Retinal pigment epithelial cell (primary cell): ENCODE measurements around the gene ATF1.

Experiments
- DNase-seq: peaks from one replicate; pipeline ENCODE4 v3.0.0-alpha.2; 2010; ENCODE audit warnings: low read depth
- H3K4me3 ChIP-seq: 2 replicates; pipeline ENCODE4 v1.5.1; 2011; ENCODE audit warnings: mild to moderate bottlenecking, low read length, control low read depth, moderate library complexity
- CTCF ChIP-seq: conservative IDR thresholded peaks from 2 replicates; pipeline ENCODE4 v1.5.1; 2011; ENCODE audit warnings: low read depth, low read length, control low read depth, inconsistent platforms

The ATF1 gene

GRCh38 chr12:50725011-50725942 lies 38.6 kb upstream of the ATF1 start:
- no peak for TF ChIP-seq CTCF

DNA sequence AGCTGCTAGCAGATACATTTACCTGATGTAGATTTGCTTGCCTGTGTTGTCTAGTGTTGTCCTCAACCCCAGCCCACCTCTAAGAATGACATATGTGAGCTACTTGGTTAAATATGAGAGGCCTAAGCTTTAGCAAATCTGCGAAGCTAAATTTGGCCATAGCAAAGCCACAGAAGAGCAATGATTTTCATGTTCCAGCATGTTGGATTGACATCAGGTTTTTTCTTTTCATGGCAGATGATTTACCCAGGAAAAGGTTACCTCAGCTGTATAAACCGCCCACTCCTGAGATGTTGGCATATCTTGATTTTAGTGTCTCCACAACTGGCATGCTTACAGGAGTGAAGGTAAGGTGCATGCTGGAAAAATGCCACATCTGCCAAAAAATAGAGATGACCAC lies 36.4 kb upstream of the ATF1 start:
- H3K4me3 ChIP-seq, result no peak overlapping the region
- DNase-seq, result no peak
- no peak for TF ChIP-seq CTCF

More at GRCh38 chr12:50725011-50725942, 38.6 kb upstream of the ATF1 start:
- no peak overlapping the region for H3K4me3 ChIP-seq
- DNase-seq, result no peak

- DNase-seq, result no peak
- no peak overlapping the region for H3K4me3 ChIP-seq
- TF ChIP-seq CTCF, result no peak
Measured at GRCh38 chr12:50728417-50728816, 35.5 kb upstream of the ATF1 start.

DNA sequence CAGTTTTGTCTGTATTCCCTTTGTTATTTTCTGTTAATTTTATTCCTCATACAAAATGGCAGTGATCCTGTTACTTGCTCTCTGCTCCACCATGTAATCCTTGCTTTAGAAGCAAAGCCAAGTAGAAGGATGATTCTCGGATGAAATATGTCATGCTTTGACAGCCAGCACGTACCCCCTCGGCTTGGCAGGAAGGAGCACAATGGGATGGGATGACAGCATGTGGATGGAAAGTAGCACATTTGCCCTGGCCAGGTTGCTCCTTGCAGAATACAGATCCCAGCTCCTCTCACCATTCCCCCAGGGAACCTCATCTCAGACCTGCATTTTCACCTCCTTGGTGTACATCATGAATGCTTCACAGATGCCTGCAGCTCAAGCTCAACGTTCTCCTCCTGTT lies 35.1 kb upstream of the ATF1 start:
- H3K4me3 ChIP-seq, result no peak overlapping the region
- DNase-seq, result no peak
- no peak for TF ChIP-seq CTCF

DNA sequence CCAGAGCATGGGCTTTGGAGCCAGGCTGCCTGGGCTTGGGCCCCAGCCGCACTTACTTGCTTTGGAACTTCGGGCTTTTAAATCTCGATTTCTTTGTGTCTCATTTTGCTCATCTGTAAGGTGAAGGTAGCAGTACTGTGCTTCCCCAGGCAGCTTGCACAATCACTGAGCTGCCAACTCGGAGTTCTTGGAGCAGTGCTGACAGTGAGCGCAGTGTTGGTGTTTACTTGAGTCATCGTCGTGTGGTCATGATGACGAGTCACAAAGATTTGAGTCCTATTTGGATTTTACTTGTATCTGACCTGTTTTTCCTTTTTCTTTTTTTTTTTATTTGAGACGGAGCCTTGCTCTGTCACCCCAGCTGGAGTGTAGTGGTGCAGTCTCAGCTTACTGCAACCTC lies 31.3 kb upstream of the ATF1 start:
- no peak for DNase-seq
- no peak overlapping the region for H3K4me3 ChIP-seq
- TF ChIP-seq CTCF, result no peak

DNA sequence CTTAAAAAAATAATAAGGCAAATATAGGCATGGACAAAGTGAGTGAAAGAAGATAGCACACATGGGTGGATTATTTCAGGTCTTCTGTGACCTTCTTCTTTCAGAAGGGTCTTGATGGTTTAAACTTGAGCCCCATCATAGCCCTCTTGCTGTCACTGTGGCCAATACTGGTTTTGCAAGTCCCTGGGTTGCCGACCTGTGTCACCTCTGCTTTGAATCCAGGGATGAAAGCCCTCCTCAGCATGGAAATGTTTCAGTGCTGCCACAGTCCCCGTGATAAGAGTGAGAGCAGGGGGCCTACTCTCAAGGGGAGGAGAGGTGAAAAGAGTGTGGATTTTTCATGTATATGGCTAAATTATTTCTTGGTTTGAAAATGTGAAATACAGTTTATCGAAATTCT lies 30.2 kb upstream of the ATF1 start:
- no peak overlapping the region for H3K4me3 ChIP-seq

More for the DNA sequence above, 30.2 kb upstream of the ATF1 start:
- no peak for TF ChIP-seq CTCF
- DNase-seq, result no peak
